ENCODE results near the gene CA10. TPM values are rescaled to one million over a fixed set of nuclear protein-coding genes. Genes with fewer than 3 reads are reported as not detected.

CA10 gene
- total RNA-seq, 3 donors from 2014 or later, result 0.46 to 1.2 (median 0.64) TPM

GRCh38 chr17:51951741-51952140 is 206.8 kb downstream of the CA10 start:
- no peaks in the 10 kb centered on the region for H3K36me3 ChIP-seq (ENCODE audit: low read depth)
- intact Hi-C loops (cut with DNase I, micrococcal nuclease), result no loop called here
- no peak for ATAC-seq
- no peak for TF ChIP-seq CTCF (IDR thresholded peaks at IDR 0.05)
- no peak for DNase-seq
- H3K9me3 ChIP-seq, result no peaks in the 10 kb centered on the region
- H3K4me1 ChIP-seq (ENCODE audit: low read depth), result peaks cover 5% of the 10 kb centered on the region
- H3K4me3 ChIP-seq, result no peak overlapping the region

GRCh38 chr17:51948128-51948527 is 210.4 kb downstream of the CA10 start:
- intact Hi-C loops (cut with DNase I, micrococcal nuclease), result no loop called here
- peaks cover 5% of the 10 kb centered on the region for H3K4me1 ChIP-seq (ENCODE audit: low read depth)
- no peak overlapping the region for H3K4me3 ChIP-seq
- TF ChIP-seq CTCF (IDR thresholded peaks at IDR 0.05), result no peak
- ATAC-seq (peak; percentile 55), DNase-seq (peak in 2 of 3 donors; percentile 37 to 49)
- no peaks in the 10 kb centered on the region for H3K9me3 ChIP-seq
- H3K36me3 ChIP-seq (ENCODE audit: low read depth), result no peaks in the 10 kb centered on the region

- Histone ChIP-seq H3K4me3 (no peak overlapping the region), H3K36me3 (ENCODE audit: low read depth) (no peaks in the 10 kb centered on the region), H3K4me1 (ENCODE audit: low read depth) (peaks cover 5% of the 10 kb centered on the region), H3K9me3 (no peaks in the 10 kb centered on the region)
- DNase-seq, result peak in 1 of 3 donors; percentile 41
- intact Hi-C loops (cut with DNase I, micrococcal nuclease), result no loop called here
- TF ChIP-seq CTCF (IDR thresholded peaks at IDR 0.05), result no peak
- ATAC-seq, result peak; percentile 96
These were observed 211.3 kb downstream of the CA10 start for GRCh38 chr17:51947160-51947735.

GRCh38 chr17:51946311-51946710 is 212.2 kb downstream of the CA10 start:
- intact Hi-C loops (cut with DNase I, micrococcal nuclease), result no loop called here
- no peak for ATAC-seq
- peaks cover 5% of the 10 kb centered on the region for H3K4me1 ChIP-seq (ENCODE audit: low read depth)
- no peaks in the 10 kb centered on the region for H3K9me3 ChIP-seq
- TF ChIP-seq CTCF (IDR thresholded peaks at IDR 0.05), result no peak
- DNase-seq, result no peak
- no peaks in the 10 kb centered on the region for H3K36me3 ChIP-seq (ENCODE audit: low read depth)
- no peak overlapping the region for H3K4me3 ChIP-seq

GRCh38 chr17:51941272-51941671 is 217.2 kb downstream of the CA10 start:
- no peak for TF ChIP-seq CTCF (IDR thresholded peaks at IDR 0.05)
- Histone ChIP-seq H3K4me1 (ENCODE audit: low read depth) (no peaks in the 10 kb centered on the region), H3K4me3 (no peak overlapping the region), H3K9me3 (no peaks in the 10 kb centered on the region), H3K36me3 (ENCODE audit: low read depth) (no peaks in the 10 kb centered on the region)
- intact Hi-C loops (cut with DNase I, micrococcal nuclease), result no loop called here
- ATAC-seq (no peak), DNase-seq (no peak)

- Histone ChIP-seq H3K9me3 (no peaks in the 10 kb centered on the region), H3K4me1 (ENCODE audit: low read depth) (no peaks in the 10 kb centered on the region), H3K4me3 (no peak overlapping the region), H3K36me3 (ENCODE audit: low read depth) (no peaks in the 10 kb centered on the region)
- intact Hi-C loops (cut with DNase I, micrococcal nuclease), result no loop called here
- ATAC-seq, result no peak
- no peak for DNase-seq
- TF ChIP-seq CTCF (IDR thresholded peaks at IDR 0.05), result no peak
These were observed 221.2 kb downstream of the CA10 start for GRCh38 chr17:51937264-51937663.
